Ishikawa (cell line): Measurements from ENCODE around the gene CPA5.

Experiments used
- CEBPB ChIP-seq: IDR thresholded peaks from 2 replicates; pipeline ENCODE4 v1.6.1; 2012
- CREB1 ChIP-seq: IDR thresholded peaks from 2 replicates; pipeline ENCODE4 v1.6.1; 2012; ENCODE audit warnings: low read depth
- EGR1 ChIP-seq: IDR thresholded peaks from 2 replicates; pipeline ENCODE4 v1.6.1; 2012
- EP300 ChIP-seq: IDR thresholded peaks from 2 replicates; pipeline ENCODE4 v1.6.1; 2012; ENCODE audit warnings: borderline replicate concordance
- FOXM1 ChIP-seq: IDR thresholded peaks from 2 replicates; pipeline ENCODE4 v1.6.1; 2012; ENCODE audit warnings: low read depth, borderline replicate concordance
- NFIC ChIP-seq: IDR thresholded peaks from 2 replicates; pipeline ENCODE4 v1.6.1; 2012
- RAD21 ChIP-seq: IDR thresholded peaks from 2 replicates; pipeline ENCODE4 v1.6.1; 2012; ENCODE audit warnings: low read depth
- REST ChIP-seq: IDR thresholded peaks from 2 replicates; pipeline ENCODE4 v1.6.1; 2012; ENCODE audit warnings: low read depth, mild to moderate bottlenecking
- TAF1 ChIP-seq: IDR thresholded peaks from 2 replicates; pipeline ENCODE4 v1.6.1; 2012; ENCODE audit warnings: low read depth, mild to moderate bottlenecking
- TCF12 ChIP-seq: IDR thresholded peaks from 2 replicates; pipeline ENCODE4 v1.6.1; 2012; ENCODE audit warnings: low read depth
- TEAD4 ChIP-seq: IDR thresholded peaks from 2 replicates; pipeline ENCODE4 v1.6.1; 2012
- USF1 ChIP-seq: IDR thresholded peaks from 2 replicates; pipeline ENCODE4 v1.6.1; 2012
- YY1 ChIP-seq: IDR thresholded peaks from 2 replicates; pipeline ENCODE4 v1.6.1; 2012; ENCODE audit warnings: low read depth
- ZBTB7A ChIP-seq: IDR thresholded peaks from 2 replicates; pipeline ENCODE4 v1.6.1; 2012; ENCODE audit warnings: low read depth

GRCh38 chr7:130353196-130353595 is 8.6 kb downstream of the CPA5 start:
- TF ChIP-seq TAF1, result no peak
- no peak for TF ChIP-seq EP300
- no peak for TF ChIP-seq FOXM1
- no peak for TF ChIP-seq CREB1
- 0 out of 2 replicates have a peak, but pooled peaks have one; percentile 6 for TF ChIP-seq RAD21
- TF ChIP-seq CEBPB, result no peak
- TF ChIP-seq EGR1, result no peak
- no peak for TF ChIP-seq TEAD4
- no peak for TF ChIP-seq NFIC
- no peak for TF ChIP-seq YY1
- TF ChIP-seq TCF12, result no peak
- TF ChIP-seq ZBTB7A, result no peak
- no peak for TF ChIP-seq REST
- no peak for TF ChIP-seq USF1
